HEK293 (cell line): ENCODE results near the gene NFKBIE.

ENCODE experiments used
- CTCF ChIA-PET: fragments of 350-600 bp; formaldehyde crosslinking; extraction: SDS; loops from one replicate; lab custom pipeline; 2021; ENCODE audit warnings: antibody characterized with exemption; lab: Yijun Ruan, JAX
- POLR2A ChIA-PET: fragments of 300-600 bp; formaldehyde crosslinking; extraction: SDS; loops from one replicate; lab custom pipeline; 2020; ENCODE audit warnings: antibody characterized with exemption, inconsistent platforms; lab: Yijun Ruan, JAX
- H3K27ac ChIP-seq: fragments of 200-500 bp; sonication (Bioruptor generic); 2 replicates; pipeline ENCODE4 v1.5.1; 2014; ENCODE audit warnings: low read depth, low read length, control low read depth, inconsistent platforms; ENCODE audit errors: extremely low read depth
- H3K36me3 ChIP-seq, 2 experiments: fragments of 200-500 bp in 1 of 2; sonication (Bioruptor generic) in 1 of 2; 1 replicate in 1 of 2; 2 replicates in 1 of 2; pipeline ENCODE4 v1.5.1; 2014 to 2017; ENCODE audit warnings: inconsistent platforms in 2 of 2, low read length in 2 of 2; ENCODE audit not compliant: control insufficient read depth in 2 of 2, insufficient read depth in 1 of 2
- H3K4me1 ChIP-seq: fragments of 200-500 bp; sonication (Bioruptor generic); 2 replicates; pipeline ENCODE4 v1.5.1; 2014; ENCODE audit warnings: mild to moderate bottlenecking, low read length, inconsistent platforms; ENCODE audit not compliant: control insufficient read depth, insufficient read depth
- H3K4me3 ChIP-seq: 2 replicates; pipeline ENCODE4 v1.5.1; 2011; ENCODE audit warnings: low read depth, mild to moderate bottlenecking, control low read depth, low read length, moderate library complexity
- H3K9me3 ChIP-seq: fragments of 200-500 bp; sonication (Bioruptor generic); 2 replicates; pipeline ENCODE4 v1.5.1; 2014; ENCODE audit warnings: low read depth, low read length, inconsistent platforms; ENCODE audit not compliant: control insufficient read depth, insufficient read depth
- ATF2 ChIP-seq: fragments of 450-650 bp; formaldehyde crosslinking; IDR thresholded peaks from 2 replicates; pipeline ENCODE4 v1.5.1; 2016; ENCODE audit warnings: missing biosample characterization, missing genetic modification characterization, low read depth
- FEZF1 ChIP-seq: fragments of 450-650 bp; formaldehyde crosslinking; IDR thresholded peaks from 2 replicates; pipeline ENCODE4 v1.5.1; 2016; ENCODE audit warnings: missing biosample characterization, missing genetic modification characterization
- GFI1B ChIP-seq: fragments of 450-650 bp; formaldehyde crosslinking; IDR thresholded peaks from 2 replicates; pipeline ENCODE4 v1.5.1; 2016; ENCODE audit warnings: missing biosample characterization, missing genetic modification characterization
- KLF8 ChIP-seq: fragments of 450-650 bp; formaldehyde crosslinking; IDR thresholded peaks from 2 replicates; pipeline ENCODE4 v1.5.1; 2016; ENCODE audit warnings: missing biosample characterization, missing genetic modification characterization
- PRDM1 ChIP-seq: fragments of 450-650 bp; formaldehyde crosslinking; IDR thresholded peaks from 2 replicates; pipeline ENCODE4; 2016; ENCODE audit warnings: missing biosample characterization, missing genetic modification characterization
- ZBTB20 ChIP-seq: fragments of 450-650 bp; formaldehyde crosslinking; IDR thresholded peaks from 2 replicates; pipeline ENCODE4 v1.5.1; 2016; ENCODE audit warnings: missing biosample characterization, missing genetic modification characterization
- ZBTB21 ChIP-seq: fragments of 450-650 bp; formaldehyde crosslinking; IDR thresholded peaks from 2 replicates; pipeline ENCODE4 v1.5.1; 2017; ENCODE audit warnings: missing biosample characterization, missing genetic modification characterization
- ZFP69B ChIP-seq: fragments of 450-650 bp; formaldehyde crosslinking; IDR thresholded peaks from 2 replicates; pipeline ENCODE4 v1.5.1; 2016; ENCODE audit warnings: missing biosample characterization, missing genetic modification characterization
- ZNF140 ChIP-seq: fragments of 450-650 bp; formaldehyde crosslinking; IDR thresholded peaks from 2 replicates; pipeline ENCODE4 v1.5.1; 2016; ENCODE audit warnings: missing biosample characterization, missing genetic modification characterization
- ZNF366 ChIP-seq: fragments of 450-650 bp; formaldehyde crosslinking; conservative IDR thresholded peaks from 2 replicates; pipeline ENCODE4 v1.5.1; 2016; ENCODE audit warnings: missing biosample characterization, missing genetic modification characterization
- ZNF37A ChIP-seq: fragments of 450-650 bp; IDR thresholded peaks from 2 replicates; pipeline ENCODE4 v1.5.1; 2018; ENCODE audit warnings: missing biosample characterization, missing genetic modification characterization
- ZNF513 ChIP-seq: fragments of 450-650 bp; IDR thresholded peaks from 2 replicates; pipeline ENCODE4 v1.5.1; 2018; ENCODE audit warnings: missing biosample characterization, missing genetic modification characterization
- ZNF561 ChIP-seq: fragments of 450-650 bp; IDR thresholded peaks from 2 replicates; pipeline ENCODE4 v1.5.1; 2018; ENCODE audit warnings: missing biosample characterization, missing genetic modification characterization, borderline replicate concordance
- ZNF571 ChIP-seq: fragments of 450-650 bp; formaldehyde crosslinking; IDR thresholded peaks from 2 replicates; pipeline ENCODE4 v1.5.0; 2017; ENCODE audit warnings: missing biosample characterization, missing genetic modification characterization
- ZNF585B ChIP-seq: fragments of 450-650 bp; formaldehyde crosslinking; IDR thresholded peaks from 2 replicates; pipeline ENCODE4 v1.5.1; 2016; ENCODE audit warnings: missing biosample characterization, missing genetic modification characterization
- ZNF629 ChIP-seq: fragments of 450-650 bp; formaldehyde crosslinking; IDR thresholded peaks from 2 replicates; pipeline ENCODE4 v1.5.1; 2017; ENCODE audit warnings: missing biosample characterization, missing genetic modification characterization
- ZNF76 ChIP-seq: fragments of 450-650 bp; formaldehyde crosslinking; IDR thresholded peaks from 2 replicates; pipeline ENCODE4; 2016; ENCODE audit warnings: low read depth, missing biosample characterization, missing genetic modification characterization, borderline replicate concordance

Gene NFKBIE

GRCh38 chr6:44253307-44254101 lies 11.8 kb downstream of the NFKBIE start (continued):
- no peak for TF ChIP-seq ZNF140 (tag by site-specific recombination)
- TF ChIP-seq, all 188 proteins: peak for 6

GRCh38 chr6:44251576-44252524 lies 13.5 kb downstream of the NFKBIE start:
- Histone ChIP-seq H3K27ac (no peak overlapping the region), H3K9me3 (no peaks in the 10 kb centered on the region), H3K4me3 (no peak overlapping the region), H3K4me1 (no peaks in the 10 kb centered on the region), H3K36me3 (peaks cover 28 to 86% of the 10 kb centered on the region in 2 experiments)
- TF ChIP-seq ZNF513 (tag by site-specific recombination) = peak; percentile 64
- no peak for TF ChIP-seq ZNF37A (tag by site-specific recombination)
- TF ChIP-seq ZNF585B (tag by site-specific recombination) = no peak
- ChIA-PET CTCF (interaction anchor here (0.6 to 2.6 kb wide), 9 partner anchors 8 to 173 kb away, joined by 3 to 10 read pairs (median 6); no protein-coding TSS in a partner anchor), POLR2A (interaction anchor here (0.7 to 2.3 kb wide), 3 partner anchors 11 to 79 kb away, joined by 3 to 6 read pairs (median 4); partner anchors contain the start of gene SLC29A1)

GRCh38 chr6:44250718-44251123 lies 14.6 kb downstream of the NFKBIE start:
- no peaks in the 10 kb centered on the region for H3K9me3 ChIP-seq
- H3K4me1 ChIP-seq = no peaks in the 10 kb centered on the region
- peak; percentile 68; the same call in 1 of the 2 replicates for TF ChIP-seq ATF2 (tag by site-specific recombination)
- TF ChIP-seq ZNF76 (tag by site-specific recombination) = 0 out of 2 replicates have a peak, but pooled peaks have one; percentile 5
- peak; percentile 79 for TF ChIP-seq PRDM1
- no peak for TF ChIP-seq ZFP69B (tag by site-specific recombination)
- H3K27ac ChIP-seq = no peak overlapping the region
- CTCF ChIA-PET = interaction anchor here (0.6 to 2.6 kb wide), 5 partner anchors 9 to 88 kb away, joined by 4 to 10 read pairs (median 7); no protein-coding TSS in a partner anchor
- POLR2A ChIA-PET = interaction anchor here (0.6 to 1.1 kb wide), 2 partner anchors 29 to 78 kb away, joined by 3 read pairs; no protein-coding TSS in a partner anchor
- peaks cover 28 to 82% of the 10 kb centered on the region in 2 experiments for H3K36me3 ChIP-seq
- H3K4me3 ChIP-seq = no peak overlapping the region

- Histone ChIP-seq H3K36me3 (peaks cover 28 to 77% of the 10 kb centered on the region in 2 experiments), H3K27ac (no peak overlapping the region), H3K9me3 (no peaks in the 10 kb centered on the region), H3K4me3 (no peak overlapping the region), H3K4me1 (no peaks in the 10 kb centered on the region)
- TF ChIP-seq ZBTB21 (tag by site-specific recombination) (0 out of 2 replicates have a peak, but pooled peaks have one; percentile 27), ZBTB20 (tag by site-specific recombination) (no peak), ZNF571 (tag by site-specific recombination) (no peak), ZNF366 (0 out of 2 replicates have a peak, but pooled peaks have one; percentile 13), ZNF513 (tag by site-specific recombination) (peak; percentile 75), GFI1B (tag by site-specific recombination) (no peak), KLF8 (tag by site-specific recombination) (peak; percentile 15; the same call in 1 of the 2 replicates), ZNF561 (tag by site-specific recombination) (no peak), ZNF76 (tag by site-specific recombination) (0 out of 2 replicates have a peak, but pooled peaks have one; percentile 21), FEZF1 (no peak), ZNF629 (tag by site-specific recombination) (peak; percentile 73)
- POLR2A ChIA-PET = no interaction called here
- CTCF ChIA-PET = interaction anchor here (2.3 to 3.7 kb wide), 3 partner anchors 8 to 78 kb away, joined by 9 to 21 read pairs (median 10); no protein-coding TSS in a partner anchor
These were observed 15.2 kb downstream of the NFKBIE start for GRCh38 chr6:44250067-44250717.
